ENCODE data around the gene ZNF138. TPM values are rescaled to one million over a fixed set of nuclear protein-coding genes. Genes with fewer than 3 reads are reported as not detected.
A peak's percentile ranks its signal among the peaks of the same experiment; 100 is the strongest.

Gene ZNF138
- 16.1 to 17.4 TPM (median 17.1 TPM) in 3 replicates for total RNA-seq

DNA sequence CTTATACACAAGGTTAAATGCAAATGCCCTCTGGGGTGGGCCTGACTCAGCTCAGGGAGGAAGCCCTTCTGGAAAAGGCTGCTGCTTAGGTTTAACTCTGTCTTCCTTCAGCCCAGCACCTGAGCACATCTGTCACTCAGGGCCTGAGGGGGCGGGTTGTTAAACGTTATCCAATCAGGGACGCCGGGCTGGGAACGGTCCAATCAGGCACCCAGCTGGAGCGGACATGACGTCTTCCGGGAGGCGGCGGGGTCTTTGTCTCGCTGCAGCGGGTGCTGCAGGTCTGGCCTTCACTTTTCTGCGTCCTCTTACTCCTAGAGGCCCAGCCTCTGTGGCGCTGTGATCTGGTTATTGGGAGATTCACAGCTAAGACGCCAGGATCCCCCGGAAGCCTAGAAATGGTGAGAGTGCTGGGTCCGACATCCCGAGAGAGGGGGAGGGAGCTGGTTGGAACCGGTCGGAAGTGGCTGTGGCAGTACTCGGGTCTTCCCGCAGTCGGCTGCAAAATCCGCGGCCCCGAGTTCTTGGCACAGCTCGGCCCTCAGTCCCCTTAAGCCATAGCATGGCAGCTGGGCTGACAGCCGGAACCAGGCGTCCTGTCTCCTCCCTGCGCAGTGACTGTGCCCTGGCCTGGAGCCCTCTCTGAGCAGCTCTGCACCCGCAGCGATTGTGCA lies at the start of gene ZNF138:
TSS of gene ZNF138 (plus strand) at position 258 of the 674 bp plus-strand sequence. CDS start at position 399, 141 bp downstream.
- DNase-seq (ENCODE audit: low spot score in 2 of 2, unreplicated experiment in 2 of 2), result peak; percentile 91 to 96
- H3K36me3 Mint-ChIP-seq, result peaks cover 16% of the 10 kb centered on the region
- H3K27me3 Mint-ChIP-seq (ENCODE audit: low read depth), result no peaks in the 10 kb centered on the region
- peaks cover 16% of the 10 kb centered on the region for H3K4me1 Mint-ChIP-seq
- peak within 1 kb of the TSS; percentile 100 for H3K27ac Mint-ChIP-seq
- TF ChIP-seq, protein P1, sequence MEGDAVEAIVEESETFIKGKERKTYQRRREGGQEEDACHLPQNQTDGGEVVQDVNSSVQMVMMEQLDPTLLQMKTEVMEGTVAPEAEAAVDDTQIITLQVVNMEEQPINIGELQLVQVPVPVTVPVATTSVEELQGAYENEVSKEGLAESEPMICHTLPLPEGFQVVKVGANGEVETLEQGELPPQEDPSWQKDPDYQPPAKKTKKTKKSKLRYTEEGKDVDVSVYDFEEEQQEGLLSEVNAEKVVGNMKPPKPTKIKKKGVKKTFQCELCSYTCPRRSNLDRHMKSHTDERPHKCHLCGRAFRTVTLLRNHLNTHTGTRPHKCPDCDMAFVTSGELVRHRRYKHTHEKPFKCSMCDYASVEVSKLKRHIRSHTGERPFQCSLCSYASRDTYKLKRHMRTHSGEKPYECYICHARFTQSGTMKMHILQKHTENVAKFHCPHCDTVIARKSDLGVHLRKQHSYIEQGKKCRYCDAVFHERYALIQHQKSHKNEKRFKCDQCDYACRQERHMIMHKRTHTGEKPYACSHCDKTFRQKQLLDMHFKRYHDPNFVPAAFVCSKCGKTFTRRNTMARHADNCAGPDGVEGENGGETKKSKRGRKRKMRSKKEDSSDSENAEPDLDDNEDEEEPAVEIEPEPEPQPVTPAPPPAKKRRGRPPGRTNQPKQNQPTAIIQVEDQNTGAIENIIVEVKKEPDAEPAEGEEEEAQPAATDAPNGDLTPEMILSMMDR (IDR thresholded peaks at IDR 0.05; ENCODE audit: unreplicated experiment), result no peak
- H3K4me3 Mint-ChIP-seq, result peak within 1 kb of the TSS; percentile 99
- H3K9me3 Mint-ChIP-seq, result peaks cover 4% of the 10 kb centered on the region

DNA sequence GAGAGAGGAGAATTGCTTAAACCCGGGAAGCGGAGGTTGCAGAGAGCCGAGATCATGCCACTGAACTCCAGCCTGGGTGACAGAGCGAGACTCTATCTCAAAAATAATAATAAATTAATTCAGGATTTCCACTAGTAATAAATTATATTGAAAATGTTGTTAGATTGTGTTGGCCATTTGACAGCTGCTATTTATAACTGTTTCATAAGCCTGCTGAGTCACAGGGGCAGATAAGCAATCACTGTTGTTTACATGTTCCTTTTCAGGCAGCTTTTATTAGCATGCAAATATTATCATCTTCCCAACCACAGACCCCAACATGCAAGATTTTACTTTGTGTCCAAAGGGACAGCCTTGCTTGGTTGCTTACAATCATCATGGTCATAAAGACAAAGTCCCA lies 49.5 kb upstream of the ZNF138 start:
- no peaks in the 10 kb centered on the region for H3K27me3 Mint-ChIP-seq (ENCODE audit: low read depth)
- H3K36me3 Mint-ChIP-seq, result no peaks in the 10 kb centered on the region
- no peaks in the 10 kb centered on the region for H3K4me1 Mint-ChIP-seq
- peaks cover 32% of the 10 kb centered on the region for H3K9me3 Mint-ChIP-seq
- no peak overlapping the region for H3K27ac Mint-ChIP-seq
- TF ChIP-seq, protein P1 (IDR thresholded peaks at IDR 0.05; ENCODE audit: unreplicated experiment), result no peak
- no peak for DNase-seq (ENCODE audit: low spot score in 2 of 2, unreplicated experiment in 2 of 2)
- no peak overlapping the region for H3K4me3 Mint-ChIP-seq

DNA sequence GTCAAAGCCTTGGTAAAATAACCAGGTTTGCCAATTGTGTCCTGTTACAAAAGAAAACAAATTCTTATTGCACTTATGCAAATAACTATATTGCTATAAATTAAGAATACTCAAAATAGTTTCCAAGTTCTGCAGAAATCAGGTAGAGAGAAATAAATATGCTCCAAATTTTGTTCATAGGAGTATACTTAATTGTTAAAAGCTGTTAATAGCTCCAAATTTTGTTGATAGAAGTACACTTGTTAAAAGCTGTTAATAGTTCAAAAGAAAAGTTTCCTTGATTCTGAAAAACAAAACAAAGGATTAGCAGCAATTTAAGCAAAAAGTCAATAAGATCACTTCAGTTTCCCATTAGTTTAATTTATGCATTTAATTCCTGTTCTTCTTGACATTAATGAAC lies 46.4 kb upstream of the ZNF138 start:
- TF ChIP-seq, protein P1 (IDR thresholded peaks at IDR 0.05; ENCODE audit: unreplicated experiment), result no peak
- H3K4me3 Mint-ChIP-seq, result no peak overlapping the region
- H3K27me3 Mint-ChIP-seq (ENCODE audit: low read depth), result no peaks in the 10 kb centered on the region
- DNase-seq (ENCODE audit: low spot score in 2 of 2, unreplicated experiment in 2 of 2), result no peak
- peaks cover 31% of the 10 kb centered on the region for H3K9me3 Mint-ChIP-seq
- H3K36me3 Mint-ChIP-seq, result peaks cover 3% of the 10 kb centered on the region
- H3K4me1 Mint-ChIP-seq, result no peaks in the 10 kb centered on the region
- H3K27ac Mint-ChIP-seq, result no peak overlapping the region

DNA sequence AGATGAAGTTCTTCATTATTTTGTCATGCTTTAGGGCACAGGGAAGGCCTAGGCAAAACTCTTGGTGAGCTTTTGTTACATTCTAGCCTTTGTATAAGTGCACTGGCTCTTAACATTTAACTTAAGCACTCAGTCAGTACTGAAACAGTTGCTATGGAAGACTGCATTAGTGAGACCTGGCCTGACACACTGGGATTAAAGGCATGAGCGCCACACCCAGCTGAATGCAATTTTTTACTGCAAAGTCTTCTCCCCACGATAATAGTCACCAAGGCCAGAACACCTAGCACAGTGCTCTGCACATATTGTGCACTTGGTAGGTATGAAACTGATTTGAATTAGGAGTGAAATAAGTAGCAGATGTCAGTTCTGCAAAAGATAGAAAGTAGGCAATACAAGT lies 41.2 kb upstream of the ZNF138 start:
- H3K27ac Mint-ChIP-seq, result no peak overlapping the region
- H3K36me3 Mint-ChIP-seq, result peaks cover 6% of the 10 kb centered on the region
- DNase-seq (ENCODE audit: low spot score in 2 of 2, unreplicated experiment in 2 of 2), result no peak
- H3K4me3 Mint-ChIP-seq, result no peak overlapping the region
- no peaks in the 10 kb centered on the region for H3K4me1 Mint-ChIP-seq
- H3K27me3 Mint-ChIP-seq (ENCODE audit: low read depth), result no peaks in the 10 kb centered on the region
- TF ChIP-seq, protein P1 (IDR thresholded peaks at IDR 0.05; ENCODE audit: unreplicated experiment), result no peak
- H3K9me3 Mint-ChIP-seq, result peaks cover 41% of the 10 kb centered on the region

DNA sequence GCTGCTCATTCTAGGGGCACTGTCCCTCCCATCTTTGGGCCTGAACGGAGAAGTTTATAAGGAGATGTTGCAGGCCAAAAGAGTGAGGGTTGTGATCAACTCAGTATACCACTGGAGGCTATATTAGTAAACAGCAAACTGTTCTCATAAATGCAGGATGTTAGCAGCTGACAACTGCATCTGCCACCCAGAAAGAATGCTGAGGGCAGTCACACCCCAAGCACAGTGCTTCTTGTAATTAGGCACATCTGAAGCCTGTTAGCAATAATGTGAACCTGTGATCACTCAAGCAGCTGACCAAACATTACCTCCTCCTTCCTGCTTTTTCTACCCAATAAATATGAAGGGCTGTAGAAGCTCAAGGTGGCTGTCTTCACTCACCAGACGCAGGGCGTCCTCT lies 38.4 kb upstream of the ZNF138 start:
- Mint-ChIP-seq H3K4me1 (no peaks in the 10 kb centered on the region), H3K27ac (no peak overlapping the region), H3K4me3 (no peak overlapping the region), H3K36me3 (peaks cover 6% of the 10 kb centered on the region), H3K9me3 (peaks cover 39% of the 10 kb centered on the region), H3K27me3 (ENCODE audit: low read depth) (no peaks in the 10 kb centered on the region)
- TF ChIP-seq, protein P1 (IDR thresholded peaks at IDR 0.05; ENCODE audit: unreplicated experiment), result no peak
- no peak for DNase-seq (ENCODE audit: low spot score in 2 of 2, unreplicated experiment in 2 of 2)
